Vagina (tissue), 2 donors: ENCODE data around the gene PLEKHA6.

Experiments used
- POLR2A ChIP-seq, 2 donors: fragments of 450-650 bp; IDR thresholded peaks; one replicate each; pipeline ENCODE4 v1.6.1; 2017; ENCODE audit warnings: antibody characterized with exemption in 2 of 2, mild to moderate bottlenecking in 2 of 2, moderate library complexity in 2 of 2
- TF ChIP-seq, protein P1 (sequence below), 3 experiments: fragments of 450-650 bp in 2 of 3; fragments of 200-600 bp in 1 of 3; sonication (generic) in 1 of 3; IDR thresholded peaks; one replicate each; pipeline ENCODE4 v1.5.1; 2017 to 2019; ENCODE audit warnings: antibody characterized with exemption in 3 of 3, mild to moderate bottlenecking in 2 of 3, moderate library complexity in 2 of 3

DNA sequence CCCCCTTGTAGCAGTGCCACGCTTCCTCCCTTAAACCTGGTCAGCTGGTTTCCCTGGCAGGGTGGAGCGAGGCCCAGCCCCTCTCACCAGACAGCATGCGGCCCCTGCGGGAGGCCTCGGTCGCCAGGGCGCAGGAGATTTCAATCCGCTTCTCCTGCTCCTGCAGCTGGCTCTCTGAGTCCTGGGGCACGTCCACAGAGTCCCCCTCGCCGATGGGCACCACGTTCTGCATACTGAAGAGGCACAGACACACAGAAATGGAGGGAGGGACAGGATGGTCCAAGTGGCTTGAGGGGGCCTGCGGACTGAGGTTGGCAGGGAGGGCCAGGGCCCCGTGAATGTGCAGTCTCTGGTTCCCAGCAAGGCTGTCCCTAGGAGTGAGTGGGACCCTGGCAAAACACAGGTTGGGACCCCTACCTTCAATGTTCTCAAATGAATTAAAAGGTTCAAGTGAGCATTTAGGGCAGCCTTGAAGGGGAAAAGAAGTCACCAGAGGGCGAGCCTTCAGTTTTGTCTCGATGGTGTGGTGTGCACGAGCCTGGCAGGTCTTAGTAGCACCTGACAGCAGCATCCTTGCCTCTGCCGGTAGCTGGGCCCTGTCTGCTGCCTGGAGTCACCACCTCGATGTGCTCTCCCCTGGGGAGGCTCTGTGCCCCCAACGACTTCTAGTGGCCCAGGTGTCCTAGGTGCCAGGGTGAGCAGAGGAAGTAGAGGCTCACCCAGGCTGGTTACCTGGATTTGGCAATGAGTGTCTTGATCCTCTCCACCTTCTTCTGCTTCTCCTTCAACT lies 131.5 kb downstream of the PLEKHA6 start:
- TF ChIP-seq, protein P1, sequence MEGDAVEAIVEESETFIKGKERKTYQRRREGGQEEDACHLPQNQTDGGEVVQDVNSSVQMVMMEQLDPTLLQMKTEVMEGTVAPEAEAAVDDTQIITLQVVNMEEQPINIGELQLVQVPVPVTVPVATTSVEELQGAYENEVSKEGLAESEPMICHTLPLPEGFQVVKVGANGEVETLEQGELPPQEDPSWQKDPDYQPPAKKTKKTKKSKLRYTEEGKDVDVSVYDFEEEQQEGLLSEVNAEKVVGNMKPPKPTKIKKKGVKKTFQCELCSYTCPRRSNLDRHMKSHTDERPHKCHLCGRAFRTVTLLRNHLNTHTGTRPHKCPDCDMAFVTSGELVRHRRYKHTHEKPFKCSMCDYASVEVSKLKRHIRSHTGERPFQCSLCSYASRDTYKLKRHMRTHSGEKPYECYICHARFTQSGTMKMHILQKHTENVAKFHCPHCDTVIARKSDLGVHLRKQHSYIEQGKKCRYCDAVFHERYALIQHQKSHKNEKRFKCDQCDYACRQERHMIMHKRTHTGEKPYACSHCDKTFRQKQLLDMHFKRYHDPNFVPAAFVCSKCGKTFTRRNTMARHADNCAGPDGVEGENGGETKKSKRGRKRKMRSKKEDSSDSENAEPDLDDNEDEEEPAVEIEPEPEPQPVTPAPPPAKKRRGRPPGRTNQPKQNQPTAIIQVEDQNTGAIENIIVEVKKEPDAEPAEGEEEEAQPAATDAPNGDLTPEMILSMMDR (IDR thresholded peaks at IDR 0.05) = no peak
- no peak for TF ChIP-seq POLR2A (IDR thresholded peaks at IDR 0.05)
